Mesendoderm (in vitro differentiated cells): Measurements from ENCODE around the gene KRTAP10-6.
"Not testable (repeated sequence)": the region's sequence is repeated elsewhere in the genome, so short reads cannot be mapped to it uniquely, and the experiment has no call there.

Experiments
- DNase-seq: peaks from one replicate; pipeline ENCODE4 v3.0.0; 2013
- H2AK5ac ChIP-seq: 2 replicates; pipeline ENCODE4 v1.6.1; 2013; ENCODE audit warnings: low read length, inconsistent platforms
- H2BK120ac ChIP-seq: 2 replicates; pipeline ENCODE4 v1.6.1; 2013; ENCODE audit warnings: low read depth, mild to moderate bottlenecking, low read length, moderate library complexity, mixed read lengths
- H2BK15ac ChIP-seq: replicated peaks from 2 replicates; pipeline ENCODE4 v1.6.1; 2013; ENCODE audit warnings: low read depth, mild to moderate bottlenecking, moderate library complexity
- H2BK5ac ChIP-seq: 2 replicates; pipeline ENCODE4 v1.6.1; 2013; ENCODE audit warnings: low read length, inconsistent platforms
- H3K18ac ChIP-seq: 2 replicates; pipeline ENCODE4 v1.6.1; 2013; ENCODE audit warnings: mild to moderate bottlenecking, low read length, mixed read lengths
- H3K23ac ChIP-seq: one replicate; pipeline ENCODE4 v1.6.1; 2013; ENCODE audit warnings: low read length
- H3K27ac ChIP-seq: 2 replicates; pipeline ENCODE4 v1.5.1; 2013; ENCODE audit warnings: low read depth, mild to moderate bottlenecking, inconsistent platforms, low read length, moderate library complexity
- H3K27me3 ChIP-seq: 2 replicates; pipeline ENCODE4 v1.6.1; 2013; ENCODE audit warnings: low read length, control low read depth, mild to moderate bottlenecking, inconsistent platforms; ENCODE audit not compliant: insufficient read depth, poor library complexity
- H3K36me3 ChIP-seq: 2 replicates; pipeline ENCODE4 v1.6.1; 2013; ENCODE audit warnings: low read length, inconsistent platforms; ENCODE audit not compliant: control insufficient read depth, insufficient read depth
- H3K4ac ChIP-seq: one replicate; pipeline ENCODE4 v1.6.1; 2013; ENCODE audit warnings: low read depth, mild to moderate bottlenecking, low read length, moderate library complexity
- H3K4me1 ChIP-seq: 2 replicates; pipeline ENCODE4 v1.6.1; 2013; ENCODE audit warnings: low read depth, low read length, inconsistent platforms; ENCODE audit not compliant: control insufficient read depth
- H3K4me2 ChIP-seq: 2 replicates; pipeline ENCODE4 v1.6.1; 2013; ENCODE audit warnings: low read length
- H3K4me3 ChIP-seq: 2 replicates; pipeline ENCODE4 v1.5.1; 2013; ENCODE audit warnings: mild to moderate bottlenecking, low read length
- H3K56ac ChIP-seq: one replicate; pipeline ENCODE4 v1.6.1; 2013; ENCODE audit warnings: low read length
- H3K79me1 ChIP-seq: 2 replicates; pipeline ENCODE4 v1.6.1; 2013; ENCODE audit warnings: low read length, inconsistent platforms
- H3K79me2 ChIP-seq: 2 replicates; pipeline ENCODE4 v1.6.1; 2013; ENCODE audit warnings: mild to moderate bottlenecking, low read length; ENCODE audit not compliant: control insufficient read depth, insufficient read depth
- H3K9ac ChIP-seq: 2 replicates; pipeline ENCODE4 v1.6.1; 2013; ENCODE audit warnings: low read length, inconsistent platforms
- H4K5ac ChIP-seq: one replicate; pipeline ENCODE4 v1.6.1; 2013; ENCODE audit warnings: low read length
- H4K8ac ChIP-seq: one replicate; pipeline ENCODE4 v1.6.1; 2013; ENCODE audit warnings: low read depth, mild to moderate bottlenecking, control low read depth, low read length, moderate library complexity
- WGBS: extraction: QIAGEN DNeasy Blood & Tissue Kit; methylation state at CpG from one replicate; pipeline ENCODE4 v1.1.7; 2013; ENCODE audit warnings: low lambda C conversion rate, missing lambda C conversion rate; ENCODE audit not compliant: insufficient coverage; ENCODE audit errors: extremely low coverage; 5-methylcytosine and 5-hydroxymethylcytosine counted together

KRTAP10-6 gene

DNA sequence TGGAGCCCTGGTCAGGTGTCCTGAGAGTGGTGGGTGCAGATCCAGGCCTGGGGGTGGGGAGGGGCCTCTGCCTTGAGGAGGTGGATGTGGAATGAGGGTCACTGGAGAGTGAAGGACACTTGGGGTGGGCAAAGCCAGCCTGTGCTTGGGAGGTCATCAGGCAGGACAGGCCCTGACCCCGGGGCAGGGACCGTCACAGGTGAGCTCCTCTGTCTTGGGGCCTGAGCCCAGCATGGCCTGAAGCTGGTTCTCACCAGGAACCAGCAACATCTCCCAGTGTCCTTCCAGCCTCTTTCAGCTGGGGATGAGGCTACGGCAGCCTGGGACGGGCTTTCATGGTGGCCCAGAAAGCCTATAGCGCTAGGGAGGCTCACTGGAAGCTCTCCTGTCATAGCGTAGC lies 40.2 kb downstream of the KRTAP10-6 start:
- no peak overlapping the region for H3K56ac ChIP-seq
- peaks cover 9% of the 10 kb centered on the region for H3K4me1 ChIP-seq
- no peak overlapping the region for H2BK5ac ChIP-seq
- H2AK5ac ChIP-seq: no peak overlapping the region
- no peak overlapping the region for H3K18ac ChIP-seq
- no peak overlapping the region for H3K23ac ChIP-seq
- no peak overlapping the region for H3K27ac ChIP-seq
- no peak overlapping the region for H3K4ac ChIP-seq
- no peak for DNase-seq
- no peaks in the 10 kb centered on the region for H3K36me3 ChIP-seq
- H3K4me3 ChIP-seq: no peak overlapping the region
- no peak overlapping the region for H2BK15ac ChIP-seq
- H3K4me2 ChIP-seq: no peak overlapping the region
- no peak overlapping the region for H3K9ac ChIP-seq
- no peaks in the 10 kb centered on the region for H3K79me2 ChIP-seq
- WGBS: no CpG with 5 or more reads among the region's 6 CpGs
- H4K8ac ChIP-seq: no peak overlapping the region
- no peaks in the 10 kb centered on the region for H3K79me1 ChIP-seq
- no peak overlapping the region for H2BK120ac ChIP-seq
- H3K27me3 ChIP-seq: no peaks in the 10 kb centered on the region
- H4K5ac ChIP-seq: no peak overlapping the region

- Histone ChIP-seq H3K4ac (no peak within 1 kb of the TSS), H3K18ac (no peak within 1 kb of the TSS), H3K79me2 (no peaks in the 10 kb centered on the region), H3K4me2 (no peak within 1 kb of the TSS), H3K4me3 (no peak within 1 kb of the TSS), H3K4me1 (peaks cover 9% of the 10 kb centered on the region), H2BK120ac (no peak within 1 kb of the TSS), H3K23ac (no peak within 1 kb of the TSS), H4K5ac (no peak within 1 kb of the TSS), H3K36me3 (no peaks in the 10 kb centered on the region), H3K56ac (peak within 1 kb of the TSS; percentile 34), H3K27me3 (no peaks in the 10 kb centered on the region), H2AK5ac (no peak within 1 kb of the TSS), H3K27ac (no peak within 1 kb of the TSS), H3K79me1 (no peaks in the 10 kb centered on the region), H4K8ac (no peak within 1 kb of the TSS), H2BK5ac (no peak within 1 kb of the TSS), H2BK15ac (no peak within 1 kb of the TSS), H3K9ac (no peak within 1 kb of the TSS)
- no CpG with 5 or more reads among the region's 17 CpGs for WGBS
- no peak for DNase-seq
Measured at GRCh38 chr21:44551340-44551961, 40.9 kb downstream of the KRTAP10-6 start, which contains the start of gene KRTAP10-2. KRTAP10-2 (minus strand) TSS chr21:44551505; CDS start chr21:44551458, 47 bp downstream.

DNA sequence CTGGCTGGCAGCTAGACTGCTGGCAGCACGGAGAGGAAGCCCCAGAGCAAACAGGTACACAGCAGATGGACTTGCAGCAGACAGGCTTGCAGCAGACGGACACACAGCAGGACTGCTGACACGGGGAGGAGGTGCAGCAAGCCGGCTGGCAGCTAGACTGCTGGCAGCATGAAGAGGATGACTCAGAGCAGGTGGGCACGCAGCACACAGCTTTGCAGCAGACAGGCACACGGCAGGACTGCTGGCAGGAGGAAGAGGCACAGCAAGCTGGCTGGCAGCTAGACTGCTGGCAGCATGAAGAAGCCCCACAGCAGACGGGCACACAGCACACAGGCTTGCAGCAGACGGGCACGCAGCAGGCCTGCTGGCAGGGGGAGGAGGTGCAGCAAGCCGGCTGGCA lies 41.5 kb downstream of the KRTAP10-6 start:
- Histone ChIP-seq H3K9ac (no peak overlapping the region), H2AK5ac (no peak overlapping the region), H4K8ac (no peak overlapping the region), H3K36me3 (no peaks in the 10 kb centered on the region), H3K18ac (no peak overlapping the region), H3K79me2 (no peaks in the 10 kb centered on the region), H3K4me3 (no peak overlapping the region), H3K27me3 (no peaks in the 10 kb centered on the region), H2BK15ac (no peak overlapping the region), H3K27ac (no peak overlapping the region), H3K56ac (no peak overlapping the region), H3K79me1 (no peaks in the 10 kb centered on the region), H4K5ac (no peak overlapping the region), H3K4me2 (no peak overlapping the region), H3K23ac (no peak overlapping the region), H2BK120ac (no peak overlapping the region), H3K4me1 (peaks cover 9% of the 10 kb centered on the region), H3K4ac (no peak overlapping the region), H2BK5ac (no peak overlapping the region)
- DNase-seq: no peak
- WGBS: no CpG with 5 or more reads among the region's 10 CpGs

GRCh38 chr21:44550285-44550684 lies 42.0 kb downstream of the KRTAP10-6 start:
- H3K27ac ChIP-seq, H3K4ac ChIP-seq, H3K4me1 ChIP-seq, H2BK5ac ChIP-seq, H2BK15ac ChIP-seq, H3K9ac ChIP-seq, H2AK5ac ChIP-seq, H2BK120ac ChIP-seq, H3K4me3 ChIP-seq, H3K4me2 ChIP-seq, H4K8ac ChIP-seq, H3K36me3 ChIP-seq, H3K79me2 ChIP-seq, DNase-seq, H3K23ac ChIP-seq, H3K27me3 ChIP-seq, H3K18ac ChIP-seq, H3K79me1 ChIP-seq, H4K5ac ChIP-seq: not testable (repeated sequence)
- H3K56ac ChIP-seq: peak overlapping the region; percentile 34
- WGBS: no CpG with 5 or more reads among the region's 17 CpGs

GRCh38 chr21:44549525-44550211 lies 42.6 kb downstream of the KRTAP10-6 start:
- no peak for DNase-seq
- WGBS: no CpG with 5 or more reads among the region's 25 CpGs
- Histone ChIP-seq H3K4me1 (peaks cover 9% of the 10 kb centered on the region), H2BK15ac (no peak overlapping the region), H2BK120ac (no peak overlapping the region), H2BK5ac (peak overlapping the region; percentile 59), H3K27ac (no peak overlapping the region), H2AK5ac (peak overlapping the region; percentile 88), H3K79me1 (no peaks in the 10 kb centered on the region), H3K18ac (peak overlapping the region; percentile 9), H4K5ac (no peak overlapping the region), H3K4me2 (no peak overlapping the region), H3K27me3 (no peaks in the 10 kb centered on the region), H4K8ac (no peak overlapping the region), H3K36me3 (no peaks in the 10 kb centered on the region), H3K4ac (no peak overlapping the region), H3K4me3 (no peak overlapping the region), H3K56ac (peak overlapping the region; percentile 58), H3K9ac (no peak overlapping the region), H3K79me2 (no peaks in the 10 kb centered on the region), H3K23ac (no peak overlapping the region)
